ENCODE results near the gene ADCY5.

Gene ADCY5

DNA sequence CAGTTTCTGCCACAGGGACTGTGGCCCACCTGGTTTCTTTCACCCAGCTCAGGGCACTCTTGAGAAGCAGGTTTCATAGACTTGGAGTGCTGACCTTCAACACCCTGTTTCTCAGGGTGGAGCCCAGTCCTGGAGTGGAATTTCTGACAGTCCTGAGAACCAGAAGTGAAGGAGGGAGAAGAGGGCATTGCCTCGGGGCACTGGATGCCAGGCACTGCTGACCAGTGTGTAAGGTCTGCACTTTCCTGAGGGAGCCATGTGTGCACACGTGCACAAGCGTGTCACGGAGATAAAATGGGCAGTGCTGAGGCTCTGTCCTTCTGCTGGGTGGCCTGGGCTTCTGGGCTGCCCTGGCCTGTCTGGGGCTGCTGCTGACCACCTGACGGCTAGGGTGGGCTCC lies 128.7 kb downstream of the ADCY5 start:
- H3K79me2 ChIP-seq (ENCODE audit: insufficient read depth, low read length), result no peaks in the 10 kb centered on the region
- peaks cover 4% of the 10 kb centered on the region; the same call in 1 of the 2 replicates for H3K27me3 ChIP-seq (ENCODE audit: insufficient read depth, low read length)
- no peak overlapping the region for H3K4me3 ChIP-seq (ENCODE audit: low read depth, low read length, poor library complexity, severe bottlenecking)
- no peak overlapping the region for H2AFZ ChIP-seq (ENCODE audit: low read length)
- no peak overlapping the region for H3K4me2 ChIP-seq (ENCODE audit: low read length)
- H4K20me1 ChIP-seq (ENCODE audit: insufficient read depth, low read length), result no peaks in the 10 kb centered on the region
- H3K9ac ChIP-seq (ENCODE audit: low read length), result no peak overlapping the region
- no peaks in the 10 kb centered on the region for H3K36me3 ChIP-seq (ENCODE audit: insufficient read depth, low read length)
- no peak overlapping the region for H3K27ac ChIP-seq (ENCODE audit: low read depth, low read length, poor library complexity, severe bottlenecking)
- H3K4me1 ChIP-seq (ENCODE audit: insufficient read depth, low read length, severe bottlenecking), result no peaks in the 10 kb centered on the region
- H3K9me3 ChIP-seq (ENCODE audit: low read length), result no peaks in the 10 kb centered on the region
- H3F3A ChIP-seq (ENCODE audit: insufficient read depth, low read length), result no peaks in the 10 kb centered on the region
- no peak for TF ChIP-seq EZH2 (IDR thresholded peaks at IDR 0.05; ENCODE audit: borderline replicate concordance, low read length)
- TF ChIP-seq, protein P1, sequence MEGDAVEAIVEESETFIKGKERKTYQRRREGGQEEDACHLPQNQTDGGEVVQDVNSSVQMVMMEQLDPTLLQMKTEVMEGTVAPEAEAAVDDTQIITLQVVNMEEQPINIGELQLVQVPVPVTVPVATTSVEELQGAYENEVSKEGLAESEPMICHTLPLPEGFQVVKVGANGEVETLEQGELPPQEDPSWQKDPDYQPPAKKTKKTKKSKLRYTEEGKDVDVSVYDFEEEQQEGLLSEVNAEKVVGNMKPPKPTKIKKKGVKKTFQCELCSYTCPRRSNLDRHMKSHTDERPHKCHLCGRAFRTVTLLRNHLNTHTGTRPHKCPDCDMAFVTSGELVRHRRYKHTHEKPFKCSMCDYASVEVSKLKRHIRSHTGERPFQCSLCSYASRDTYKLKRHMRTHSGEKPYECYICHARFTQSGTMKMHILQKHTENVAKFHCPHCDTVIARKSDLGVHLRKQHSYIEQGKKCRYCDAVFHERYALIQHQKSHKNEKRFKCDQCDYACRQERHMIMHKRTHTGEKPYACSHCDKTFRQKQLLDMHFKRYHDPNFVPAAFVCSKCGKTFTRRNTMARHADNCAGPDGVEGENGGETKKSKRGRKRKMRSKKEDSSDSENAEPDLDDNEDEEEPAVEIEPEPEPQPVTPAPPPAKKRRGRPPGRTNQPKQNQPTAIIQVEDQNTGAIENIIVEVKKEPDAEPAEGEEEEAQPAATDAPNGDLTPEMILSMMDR (IDR thresholded peaks at IDR 0.05; ENCODE audit: low read length), result no peak
- no peaks in the 10 kb centered on the region for H3K9me2 ChIP-seq (ENCODE audit: low read depth, low read length)

DNA sequence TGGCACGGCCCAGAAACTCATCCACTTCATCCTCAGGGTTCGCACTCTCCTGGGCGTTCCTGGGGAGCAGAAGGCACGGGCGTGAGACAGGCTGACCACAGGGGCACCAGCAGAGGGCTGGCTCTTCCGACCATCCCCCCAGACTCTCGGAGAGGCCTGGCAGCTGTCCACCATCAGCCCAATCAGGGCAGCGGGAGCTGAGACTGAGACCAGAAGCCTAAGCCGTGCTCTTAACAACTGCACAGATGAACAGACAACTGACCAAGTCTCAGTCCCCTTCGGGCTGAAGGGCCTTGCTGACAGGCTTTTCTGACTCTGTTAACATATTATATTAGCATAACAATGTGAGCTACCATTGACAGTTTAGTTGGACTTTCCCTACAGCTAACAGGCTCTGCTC lies 129.1 kb downstream of the ADCY5 start:
- Histone ChIP-seq H3K4me1 (ENCODE audit: insufficient read depth, low read length, severe bottlenecking) (no peaks in the 10 kb centered on the region), H2AFZ (ENCODE audit: low read length) (no peak overlapping the region), H3K9me2 (ENCODE audit: low read depth, low read length) (no peaks in the 10 kb centered on the region), H3K9ac (ENCODE audit: low read length) (no peak overlapping the region), H3K9me3 (ENCODE audit: low read length) (no peaks in the 10 kb centered on the region), H4K20me1 (ENCODE audit: insufficient read depth, low read length) (no peaks in the 10 kb centered on the region), H3K4me3 (ENCODE audit: low read depth, low read length, poor library complexity, severe bottlenecking) (no peak overlapping the region), H3F3A (ENCODE audit: insufficient read depth, low read length) (no peaks in the 10 kb centered on the region), H3K4me2 (ENCODE audit: low read length) (no peak overlapping the region), H3K79me2 (ENCODE audit: insufficient read depth, low read length) (no peaks in the 10 kb centered on the region), H3K27me3 (ENCODE audit: insufficient read depth, low read length) (peaks cover 4% of the 10 kb centered on the region; the same call in 1 of the 2 replicates), H3K27ac (ENCODE audit: low read depth, low read length, poor library complexity, severe bottlenecking) (no peak overlapping the region), H3K36me3 (ENCODE audit: insufficient read depth, low read length) (no peaks in the 10 kb centered on the region)
- no peak for TF ChIP-seq EZH2 (IDR thresholded peaks at IDR 0.05; ENCODE audit: borderline replicate concordance, low read length)
- TF ChIP-seq, protein P1 (IDR thresholded peaks at IDR 0.05; ENCODE audit: low read length), result no peak

DNA sequence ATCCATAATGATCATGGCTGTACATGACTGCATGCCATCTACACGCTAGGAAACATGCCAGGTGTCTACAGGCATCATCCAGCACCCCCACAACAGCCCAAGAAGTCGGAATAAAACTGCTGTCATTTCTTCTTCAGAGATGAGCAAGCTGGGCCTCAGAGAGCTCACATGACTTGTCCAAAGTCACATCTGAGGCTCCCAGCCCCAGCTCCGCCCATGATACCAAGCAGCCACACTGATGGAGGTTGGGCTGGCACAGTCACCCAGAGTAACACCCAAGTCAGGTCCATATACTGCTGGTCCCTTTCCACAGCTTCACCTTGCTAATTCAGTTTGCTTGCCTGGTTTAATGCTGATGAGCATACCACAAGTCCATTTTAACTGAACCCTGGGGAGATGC lies 130.5 kb downstream of the ADCY5 start:
- Histone ChIP-seq H4K20me1 (ENCODE audit: insufficient read depth, low read length) (no peaks in the 10 kb centered on the region), H3K9me2 (ENCODE audit: low read depth, low read length) (no peaks in the 10 kb centered on the region), H3K36me3 (ENCODE audit: insufficient read depth, low read length) (no peaks in the 10 kb centered on the region), H3K27me3 (ENCODE audit: insufficient read depth, low read length) (peaks cover 4% of the 10 kb centered on the region; the same call in 1 of the 2 replicates), H3K9ac (ENCODE audit: low read length) (no peak overlapping the region), H3K4me1 (ENCODE audit: insufficient read depth, low read length, severe bottlenecking) (no peaks in the 10 kb centered on the region), H3K27ac (ENCODE audit: low read depth, low read length, poor library complexity, severe bottlenecking) (no peak overlapping the region), H3K9me3 (ENCODE audit: low read length) (no peaks in the 10 kb centered on the region), H3K79me2 (ENCODE audit: insufficient read depth, low read length) (no peaks in the 10 kb centered on the region), H3F3A (ENCODE audit: insufficient read depth, low read length) (no peaks in the 10 kb centered on the region), H3K4me3 (ENCODE audit: low read depth, low read length, poor library complexity, severe bottlenecking) (no peak overlapping the region), H3K4me2 (ENCODE audit: low read length) (no peak overlapping the region), H2AFZ (ENCODE audit: low read length) (no peak overlapping the region)
- no peak for TF ChIP-seq EZH2 (IDR thresholded peaks at IDR 0.05; ENCODE audit: borderline replicate concordance, low read length)
- TF ChIP-seq, protein P1 (IDR thresholded peaks at IDR 0.05; ENCODE audit: low read length), result no peak

Measured in OCI-LY1 (cell line).